Activated B cell treated with CpG ODN at 0.5 μM for 24 hours (primary cell): ENCODE results near the gene NKAPL. TPM values are rescaled to one million over a fixed set of nuclear protein-coding genes. Genes with fewer than 3 reads are reported as not detected.

ENCODE experiments used
- ATAC-seq: fragments of 200-7000 bp; cut with Tn5 transposase; one replicate; pipeline ENCODE4 v1.10.0; 2021; ENCODE audit warnings: low read depth, mild to moderate bottlenecking, moderate library complexity
- CTCF ChIA-PET: fragments of 350-600 bp; sonication (Branson Sonifier 250); formaldehyde crosslinking; loops from one replicate; lab custom pipeline; 2021; ENCODE audit warnings: antibody characterized with exemption; lab: Charles Lee
- POLR2A ChIA-PET: fragments of 350-600 bp; sonication (Branson Sonifier 250); formaldehyde crosslinking; loops from one replicate; lab custom pipeline; 2021; ENCODE audit warnings: antibody characterized with exemption; lab: Charles Lee
- DNase-seq: peaks from one replicate; pipeline ENCODE4 v3.0.0; 2022
- H3K27ac Mint-ChIP-seq: one replicate; pipeline ENCODE4 v1.8.0; 2020; ENCODE audit warnings: mixed read lengths
- H3K27me3 Mint-ChIP-seq: one replicate; pipeline ENCODE4 v1.8.0; 2021; ENCODE audit warnings: mixed read lengths
- H3K36me3 Mint-ChIP-seq: one replicate; pipeline ENCODE4 v1.8.0; 2021; ENCODE audit warnings: low read depth, mixed read lengths
- H3K4me1 Mint-ChIP-seq: one replicate; pipeline ENCODE4 v1.8.0; 2021; ENCODE audit warnings: mixed read lengths
- H3K4me3 Mint-ChIP-seq: one replicate; pipeline ENCODE4 v1.8.0; 2020; ENCODE audit warnings: mild to moderate bottlenecking, mixed read lengths
- H3K9me3 Mint-ChIP-seq: one replicate; pipeline ENCODE4 v1.8.0; 2020; ENCODE audit warnings: mixed read lengths
- CTCF ChIP-seq: fragments of 200-600 bp; IDR thresholded peaks from one replicate; pipeline ENCODE4 v1.8.0; 2022; ENCODE audit warnings: antibody characterized with exemption, mild to moderate bottlenecking
- intact Hi-C: fragments of 100-400 bp; cut with micrococcal nuclease; formaldehyde crosslinking; loops from one replicate; pipeline ENCODE4 v1.15.1; 2024
- total RNA-seq: library from RNA; stranded (reverse); gene quantifications from 2 replicates; pipeline ENCODE4 v1.2.3, GENCODE V29; 2022

Gene NKAPL
- total RNA-seq, 1 donor from 2014 or later, result 0.35 TPM

- peaks cover 10% of the 10 kb centered on the region for H3K4me1 Mint-ChIP-seq
- intact Hi-C loops, result no loop called here
- no peak for TF ChIP-seq CTCF
- H3K27me3 Mint-ChIP-seq, result no peaks in the 10 kb centered on the region
- ChIA-PET CTCF (no interaction called here), POLR2A (no interaction called here)
- no peak overlapping the region for H3K4me3 Mint-ChIP-seq
- H3K27ac Mint-ChIP-seq, result no peak overlapping the region
- DNase-seq, result no peak
- ATAC-seq, result no peak
- peaks cover 60% of the 10 kb centered on the region for H3K36me3 Mint-ChIP-seq
- H3K9me3 Mint-ChIP-seq, result no peaks in the 10 kb centered on the region
These were observed 13.7 kb upstream of the NKAPL start for GRCh38 chr6:28245206-28245941.

- peaks cover 30% of the 10 kb centered on the region for H3K4me1 Mint-ChIP-seq
- POLR2A ChIA-PET, result no interaction called here
- H3K9me3 Mint-ChIP-seq, result no peaks in the 10 kb centered on the region
- TF ChIP-seq CTCF, result no peak
- peaks cover 60% of the 10 kb centered on the region for H3K36me3 Mint-ChIP-seq
- no peaks in the 10 kb centered on the region for H3K27me3 Mint-ChIP-seq
- CTCF ChIA-PET, result no interaction called here
- no peak overlapping the region for H3K4me3 Mint-ChIP-seq
- no peak for DNase-seq
- intact Hi-C loops, result no loop called here
- no peak for ATAC-seq
- H3K27ac Mint-ChIP-seq, result no peak overlapping the region
These were observed 10.2 kb upstream of the NKAPL start for GRCh38 chr6:28248916-28249315.

- H3K27me3 Mint-ChIP-seq, result no peaks in the 10 kb centered on the region
- no peak for DNase-seq
- H3K27ac Mint-ChIP-seq, result no peak overlapping the region
- H3K4me3 Mint-ChIP-seq, result peak overlapping the region; percentile 78
- peaks cover 41% of the 10 kb centered on the region for H3K36me3 Mint-ChIP-seq
- H3K9me3 Mint-ChIP-seq, result no peaks in the 10 kb centered on the region
- ATAC-seq, result no peak
- intact Hi-C loops, result no loop called here
- ChIA-PET CTCF (no interaction called here), POLR2A (interaction anchor here (0.9 to 1.3 kb wide), 2 partner anchors 17 to 133 kb away, joined by 3 to 4 read pairs; no protein-coding TSS in a partner anchor)
- TF ChIP-seq CTCF, result no peak
- peaks cover 30% of the 10 kb centered on the region for H3K4me1 Mint-ChIP-seq
These were observed 8.3 kb upstream of the NKAPL start for GRCh38 chr6:28250747-28251146.

- H3K27me3 Mint-ChIP-seq, result peaks cover 2% of the 10 kb centered on the region
- H3K4me1 Mint-ChIP-seq, result peaks cover 30% of the 10 kb centered on the region
- H3K9me3 Mint-ChIP-seq, result no peaks in the 10 kb centered on the region
- peaks cover 32% of the 10 kb centered on the region for H3K36me3 Mint-ChIP-seq
- peak overlapping the region; percentile 95 for H3K4me3 Mint-ChIP-seq
- intact Hi-C loops, result loop anchor here (1.0 to 2.0 kb wide), 8 partner anchors 16 to 148 kb away; partner anchors contain the start of genes PGBD1, ZKSCAN8, ZSCAN12 and ZSCAN16
- ChIA-PET CTCF (interaction anchor here (1.1 to 1.9 kb wide), 3 partner anchors 16 to 147 kb away, joined by 3 to 8 read pairs (median 8); partner anchors contain the start of gene ZSCAN26), POLR2A (interaction anchor here (0.6 to 3.8 kb wide), 12 partner anchors 12 to 993 kb away, joined by 3 to 63 read pairs (median 7); partner anchors contain the start of genes ZKSCAN8, ZNF165, ZSCAN12 and ZSCAN16)
- ATAC-seq, result peak; percentile 64
- H3K27ac Mint-ChIP-seq, result peak overlapping the region; percentile 80
- DNase-seq, result no peak
- TF ChIP-seq CTCF, result no peak
These were observed 7.5 kb upstream of the NKAPL start for GRCh38 chr6:28251661-28252008.
